ENCODE data around the gene STXBP1. TPM values are rescaled to one million over a fixed set of nuclear protein-coding genes. Genes with fewer than 3 reads are reported as not detected.

Gene STXBP1
- total and polyA plus RNA-seq, 2 experiments from 2014 or later: 28.5 to 43.7 TPM

GRCh38 chr9:127568618-127568970 is 43.5 kb upstream of the STXBP1 start:
- Histone ChIP-seq H3K4me2 (ENCODE audit: unreplicated experiment) (peak overlapping the region; percentile 98), H3K36me3 (ENCODE audit: low read depth) (peaks cover 18% of the 10 kb centered on the region), H3K9ac (peak overlapping the region; percentile 95), H3K79me2 (ENCODE audit: insufficient read depth) (peaks cover 87% of the 10 kb centered on the region), H3K9me3 (ENCODE audit: low read depth) (no peaks in the 10 kb centered on the region), H3K4me3 (peak overlapping the region; percentile 99), H4K20me1 (ENCODE audit: insufficient read depth) (no peaks in the 10 kb centered on the region), H3K27me3 (replicated peaks; ENCODE audit: insufficient read depth) (no peaks in the 10 kb centered on the region), H3K27ac (peak overlapping the region; percentile 74), H3K4me1 (ENCODE audit: insufficient read depth) (peaks cover 51% of the 10 kb centered on the region), H3K9me2 (ENCODE audit: insufficient read depth) (no peaks in the 10 kb centered on the region), H2AFZ (no peak overlapping the region), H3F3A (ENCODE audit: insufficient read depth) (peaks cover 47% of the 10 kb centered on the region)
- in situ Hi-C loops (cut with MboI): no loop called here
- 2% methylated on average over 13 to 15 of the region's 50 CpGs for WGBS, 2 experiments (ENCODE audit: low coverage in 1 of 2, low lambda C conversion rate in 2 of 2, missing lambda C conversion rate in 2 of 2)
- TF ChIP-seq EZH2 (IDR thresholded peaks at IDR 0.05; ENCODE audit: insufficient read depth, poor library complexity, severe bottlenecking) (no peak), EZH2phosphoT487 (IDR thresholded peaks at IDR 0.05; ENCODE audit: insufficient read depth, low read depth) (no peak)
- peak; percentile 47 for DNase-seq

GRCh38 chr9:127568971-127569885 is 42.8 kb upstream of the STXBP1 start:
- H2AFZ ChIP-seq: peak overlapping the region; percentile 23
- no peaks in the 10 kb centered on the region for H3K9me2 ChIP-seq (ENCODE audit: insufficient read depth)
- H3K9ac ChIP-seq: peak overlapping the region; percentile 95
- H3K4me2 ChIP-seq (ENCODE audit: unreplicated experiment): peak overlapping the region; percentile 98
- peak overlapping the region; percentile 74 for H3K27ac ChIP-seq
- 3 to 8% methylated on average over 8 to 60 of the region's 78 CpGs for WGBS, 2 experiments (ENCODE audit: low coverage in 1 of 2, low lambda C conversion rate in 2 of 2, missing lambda C conversion rate in 2 of 2)
- no peaks in the 10 kb centered on the region for H3K9me3 ChIP-seq (ENCODE audit: low read depth)
- peaks cover 47% of the 10 kb centered on the region for H3F3A ChIP-seq (ENCODE audit: insufficient read depth)
- H3K79me2 ChIP-seq (ENCODE audit: insufficient read depth): peaks cover 81% of the 10 kb centered on the region
- in situ Hi-C loops (cut with MboI): no loop called here
- peaks cover 51% of the 10 kb centered on the region for H3K4me1 ChIP-seq (ENCODE audit: insufficient read depth)
- DNase-seq: peak; percentile 94
- TF ChIP-seq EZH2 (IDR thresholded peaks at IDR 0.05; ENCODE audit: insufficient read depth, poor library complexity, severe bottlenecking): no peak
- no peak for TF ChIP-seq EZH2phosphoT487 (IDR thresholded peaks at IDR 0.05; ENCODE audit: insufficient read depth, low read depth)
- H3K36me3 ChIP-seq (ENCODE audit: low read depth): peaks cover 12% of the 10 kb centered on the region
- H4K20me1 ChIP-seq (ENCODE audit: insufficient read depth): no peaks in the 10 kb centered on the region
- no peaks in the 10 kb centered on the region for H3K27me3 ChIP-seq (replicated peaks; ENCODE audit: insufficient read depth)
- peak overlapping the region; percentile 99 for H3K4me3 ChIP-seq

DNA sequence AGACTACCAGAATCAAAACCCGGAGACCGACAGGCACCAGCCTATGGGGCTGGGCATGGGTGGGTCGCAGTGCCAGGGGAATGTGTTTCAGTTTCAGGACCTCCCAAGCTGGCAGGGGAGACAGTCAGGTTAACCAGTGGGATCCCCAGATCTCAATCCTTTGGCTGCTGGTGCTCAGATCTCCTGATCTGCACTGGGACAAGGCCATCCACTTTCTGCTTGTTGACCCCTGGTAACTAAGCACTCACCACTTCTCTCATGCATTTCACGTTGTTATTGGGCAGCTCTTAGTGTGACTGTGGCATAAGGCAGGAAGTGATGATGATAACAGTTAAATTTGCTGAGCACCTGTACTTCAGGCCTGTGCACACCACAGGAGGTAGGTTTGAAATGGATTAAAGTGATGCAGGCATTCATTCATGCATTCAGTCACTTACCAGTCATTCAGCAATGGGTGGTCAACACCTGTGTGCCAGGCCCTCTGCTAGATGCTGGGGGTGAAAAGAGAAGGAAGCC is 42.1 kb upstream of the STXBP1 start:
- Histone ChIP-seq H3K4me1 (ENCODE audit: insufficient read depth) (peaks cover 51% of the 10 kb centered on the region), H3K27ac (peak overlapping the region; percentile 46), H2AFZ (peak overlapping the region; percentile 23; the same call in 1 of the 2 replicates), H4K20me1 (ENCODE audit: insufficient read depth) (no peaks in the 10 kb centered on the region), H3F3A (ENCODE audit: insufficient read depth) (peaks cover 48% of the 10 kb centered on the region), H3K79me2 (ENCODE audit: insufficient read depth) (peaks cover 74% of the 10 kb centered on the region), H3K9ac (peak overlapping the region; percentile 84), H3K9me3 (ENCODE audit: low read depth) (no peaks in the 10 kb centered on the region), H3K36me3 (ENCODE audit: low read depth) (peaks cover 9% of the 10 kb centered on the region), H3K4me2 (ENCODE audit: unreplicated experiment) (peak overlapping the region; percentile 84), H3K27me3 (replicated peaks; ENCODE audit: insufficient read depth) (no peaks in the 10 kb centered on the region), H3K9me2 (ENCODE audit: insufficient read depth) (no peaks in the 10 kb centered on the region), H3K4me3 (peak overlapping the region; percentile 71)
- TF ChIP-seq EZH2 (IDR thresholded peaks at IDR 0.05; ENCODE audit: insufficient read depth, poor library complexity, severe bottlenecking) (no peak), EZH2phosphoT487 (IDR thresholded peaks at IDR 0.05; ENCODE audit: insufficient read depth, low read depth) (no peak)
- WGBS, 2 experiments (ENCODE audit: low coverage in 1 of 2, low lambda C conversion rate in 2 of 2, missing lambda C conversion rate in 2 of 2): 3 to 6% methylated on average over 4 of the region's 4 CpGs
- in situ Hi-C loops (cut with MboI): no loop called here
- peak; percentile 50 for DNase-seq

- Histone ChIP-seq H3F3A (ENCODE audit: insufficient read depth) (peaks cover 48% of the 10 kb centered on the region), H3K9me2 (ENCODE audit: insufficient read depth) (no peaks in the 10 kb centered on the region), H3K4me2 (ENCODE audit: unreplicated experiment) (no peak overlapping the region), H3K79me2 (ENCODE audit: insufficient read depth) (peaks cover 67% of the 10 kb centered on the region), H2AFZ (no peak overlapping the region), H4K20me1 (ENCODE audit: insufficient read depth) (no peaks in the 10 kb centered on the region), H3K9me3 (ENCODE audit: low read depth) (no peaks in the 10 kb centered on the region), H3K4me1 (ENCODE audit: insufficient read depth) (peaks cover 49% of the 10 kb centered on the region), H3K36me3 (ENCODE audit: low read depth) (peaks cover 3% of the 10 kb centered on the region; the same call in 1 of the 2 replicates), H3K9ac (no peak overlapping the region), H3K4me3 (no peak overlapping the region), H3K27me3 (replicated peaks; ENCODE audit: insufficient read depth) (no peaks in the 10 kb centered on the region), H3K27ac (no peak overlapping the region)
- in situ Hi-C loops (cut with MboI): no loop called here
- DNase-seq: no peak
- 74 to 75% methylated on average over 3 of the region's 3 CpGs for WGBS, 2 experiments (ENCODE audit: low coverage in 1 of 2, low lambda C conversion rate in 2 of 2, missing lambda C conversion rate in 2 of 2)
- no peak for TF ChIP-seq EZH2 (IDR thresholded peaks at IDR 0.05; ENCODE audit: insufficient read depth, poor library complexity, severe bottlenecking)
- TF ChIP-seq EZH2phosphoT487 (IDR thresholded peaks at IDR 0.05; ENCODE audit: insufficient read depth, low read depth): no peak
Observed at GRCh38 chr9:127570533-127571111, 41.5 kb upstream of the STXBP1 start.

Data from GM23248 (cell line).